ENCODE data around the gene EPHB1.

GRCh38 chr3:135083756-135084155 is 288.7 kb downstream of the EPHB1 start:
- TF ChIP-seq EZH2phosphoT487 (IDR thresholded peaks at IDR 0.05; ENCODE audit: insufficient read depth, low read depth) (no peak), EZH2 (IDR thresholded peaks at IDR 0.05; ENCODE audit: insufficient read depth, poor library complexity, severe bottlenecking) (no peak)
